ENCODE measurements around the gene DOCK9.

Gene DOCK9

GRCh38 chr13:98837896-98838295 lies 140.0 kb downstream of the DOCK9 start:
- Histone ChIP-seq H3K4me1 (peaks cover 4% of the 10 kb centered on the region; the same call in 1 of the 2 replicates), H4K20me1 (no peaks in the 10 kb centered on the region), H3K4me2 (no peak overlapping the region), H3K4me3 (no peak overlapping the region), H3K9me3 (no peaks in the 10 kb centered on the region), H3K36me3 (no peaks in the 10 kb centered on the region), H3K27me3 (no peaks in the 10 kb centered on the region), H3K27ac (no peak overlapping the region), H3K9ac (no peak overlapping the region)
- no peak for TF ChIP-seq Cebpa-rat (IDR thresholded peaks at IDR 0.05)

GRCh38 chr13:98835156-98835555 lies 142.7 kb downstream of the DOCK9 start:
- Histone ChIP-seq H3K4me2 (no peak overlapping the region), H3K4me3 (no peak overlapping the region), H4K20me1 (no peaks in the 10 kb centered on the region), H3K9ac (no peak overlapping the region), H3K4me1 (no peaks in the 10 kb centered on the region), H3K27ac (no peak overlapping the region), H3K27me3 (no peaks in the 10 kb centered on the region), H3K9me3 (no peaks in the 10 kb centered on the region), H3K36me3 (no peaks in the 10 kb centered on the region)
- TF ChIP-seq Cebpa-rat (IDR thresholded peaks at IDR 0.05), result no peak

- TF ChIP-seq Cebpa-rat (IDR thresholded peaks at IDR 0.05), result no peak
- Histone ChIP-seq H4K20me1 (no peaks in the 10 kb centered on the region), H3K36me3 (no peaks in the 10 kb centered on the region), H3K9ac (no peak overlapping the region), H3K9me3 (no peaks in the 10 kb centered on the region), H3K27ac (no peak overlapping the region), H3K4me1 (no peaks in the 10 kb centered on the region), H3K4me3 (no peak overlapping the region), H3K27me3 (no peaks in the 10 kb centered on the region), H3K4me2 (no peak overlapping the region)
These were observed 143.5 kb downstream of the DOCK9 start for GRCh38 chr13:98834254-98834960.

- H3K4me3 ChIP-seq, result no peak overlapping the region
- no peak for TF ChIP-seq Cebpa-rat (IDR thresholded peaks at IDR 0.05)
- H3K9me3 ChIP-seq, result no peaks in the 10 kb centered on the region
- no peaks in the 10 kb centered on the region for H3K27me3 ChIP-seq
- no peaks in the 10 kb centered on the region for H4K20me1 ChIP-seq
- H3K9ac ChIP-seq, result no peak overlapping the region
- peaks cover 16% of the 10 kb centered on the region for H3K4me1 ChIP-seq
- H3K36me3 ChIP-seq, result no peaks in the 10 kb centered on the region
- no peak overlapping the region for H3K4me2 ChIP-seq
- H3K27ac ChIP-seq, result no peak overlapping the region
These were observed 146.6 kb downstream of the DOCK9 start for GRCh38 chr13:98831236-98831635.

- Histone ChIP-seq H3K4me1 (peaks cover 31% of the 10 kb centered on the region), H3K36me3 (no peaks in the 10 kb centered on the region), H3K9ac (no peak overlapping the region), H3K4me3 (no peak overlapping the region), H3K9me3 (no peaks in the 10 kb centered on the region), H3K4me2 (no peak overlapping the region), H3K27ac (no peak overlapping the region), H4K20me1 (no peaks in the 10 kb centered on the region), H3K27me3 (no peaks in the 10 kb centered on the region)
- TF ChIP-seq Cebpa-rat (IDR thresholded peaks at IDR 0.05), result no peak
These were observed 148.3 kb downstream of the DOCK9 start for GRCh38 chr13:98829541-98829940.

GRCh38 chr13:98828614-98829013 lies 149.2 kb downstream of the DOCK9 start:
- H3K36me3 ChIP-seq, result no peaks in the 10 kb centered on the region
- no peak overlapping the region for H3K4me3 ChIP-seq
- no peak overlapping the region for H3K9ac ChIP-seq
- H3K4me1 ChIP-seq, result peaks cover 31% of the 10 kb centered on the region
- H3K27ac ChIP-seq, result no peak overlapping the region
- H3K4me2 ChIP-seq, result no peak overlapping the region
- TF ChIP-seq Cebpa-rat (IDR thresholded peaks at IDR 0.05), result no peak
- no peaks in the 10 kb centered on the region for H4K20me1 ChIP-seq
- H3K9me3 ChIP-seq, result no peaks in the 10 kb centered on the region
- no peaks in the 10 kb centered on the region for H3K27me3 ChIP-seq

GRCh38 chr13:98827449-98827848 lies 150.4 kb downstream of the DOCK9 start:
- no peak overlapping the region for H3K4me3 ChIP-seq
- H3K27me3 ChIP-seq, result no peaks in the 10 kb centered on the region
- H3K4me2 ChIP-seq, result no peak overlapping the region
- no peaks in the 10 kb centered on the region for H3K9me3 ChIP-seq
- no peak overlapping the region for H3K27ac ChIP-seq
- H4K20me1 ChIP-seq, result no peaks in the 10 kb centered on the region
- no peak for TF ChIP-seq Cebpa-rat (IDR thresholded peaks at IDR 0.05)
- H3K36me3 ChIP-seq, result no peaks in the 10 kb centered on the region
- peaks cover 31% of the 10 kb centered on the region for H3K4me1 ChIP-seq
- no peak overlapping the region for H3K9ac ChIP-seq

GRCh38 chr13:98826146-98826545 lies 151.7 kb downstream of the DOCK9 start:
- Histone ChIP-seq H3K9ac (peak overlapping the region; percentile 25; the same call in 1 of the 2 replicates), H4K20me1 (no peaks in the 10 kb centered on the region), H3K36me3 (no peaks in the 10 kb centered on the region), H3K27me3 (no peaks in the 10 kb centered on the region), H3K9me3 (no peaks in the 10 kb centered on the region), H3K4me2 (peak overlapping the region; percentile 80), H3K4me1 (peaks cover 42% of the 10 kb centered on the region), H3K27ac (no peak overlapping the region), H3K4me3 (peak overlapping the region; percentile 9; the same call in 1 of the 2 replicates)
- no peak for TF ChIP-seq Cebpa-rat (IDR thresholded peaks at IDR 0.05)

GRCh38 chr13:98825659-98826058 lies 152.2 kb downstream of the DOCK9 start:
- no peaks in the 10 kb centered on the region for H3K9me3 ChIP-seq
- TF ChIP-seq Cebpa-rat (IDR thresholded peaks at IDR 0.05), result no peak
- H3K4me1 ChIP-seq, result peaks cover 46% of the 10 kb centered on the region
- H4K20me1 ChIP-seq, result no peaks in the 10 kb centered on the region
- no peaks in the 10 kb centered on the region for H3K27me3 ChIP-seq
- no peaks in the 10 kb centered on the region for H3K36me3 ChIP-seq
- no peak overlapping the region for H3K27ac ChIP-seq
- H3K4me2 ChIP-seq, result peak overlapping the region; percentile 80
- peak overlapping the region; percentile 25; the same call in 1 of the 2 replicates for H3K9ac ChIP-seq
- peak overlapping the region; percentile 9; the same call in 1 of the 2 replicates for H3K4me3 ChIP-seq

GRCh38 chr13:98824376-98825160 lies 153.3 kb downstream of the DOCK9 start:
- H3K27me3 ChIP-seq, result no peaks in the 10 kb centered on the region
- H3K4me1 ChIP-seq, result peaks cover 46% of the 10 kb centered on the region
- no peaks in the 10 kb centered on the region for H3K9me3 ChIP-seq
- H3K9ac ChIP-seq, result no peak overlapping the region
- H3K27ac ChIP-seq, result no peak overlapping the region
- H3K4me2 ChIP-seq, result peak overlapping the region; percentile 80
- no peak overlapping the region for H3K4me3 ChIP-seq
- no peaks in the 10 kb centered on the region for H4K20me1 ChIP-seq
- no peaks in the 10 kb centered on the region for H3K36me3 ChIP-seq
- TF ChIP-seq Cebpa-rat (IDR thresholded peaks at IDR 0.05), result no peak

Measured in BLaER1 (cell line).